HepG2 (cell line): ENCODE data around the gene ADGRE2. TPM values are rescaled to one million over a fixed set of nuclear protein-coding genes. Genes with fewer than 3 reads are reported as not detected.

ENCODE experiments used
- ARID4A ChIP-seq: sonication (generic); formaldehyde crosslinking; IDR thresholded peaks from 2 replicates; pipeline ENCODE4 v1.5.0; 2020; ENCODE audit warnings: mild to moderate bottlenecking, missing genetic modification reagents, borderline replicate concordance
- CREBL2 ChIP-seq: sonication (generic); formaldehyde crosslinking; IDR thresholded peaks from 2 replicates; pipeline ENCODE4 v1.8.1; 2023; ENCODE audit warnings: missing genetic modification reagents, mild to moderate bottlenecking, borderline replicate concordance
- DR1 ChIP-seq: sonication (generic); formaldehyde crosslinking; IDR thresholded peaks from 2 replicates; pipeline ENCODE4 v1.8.0; 2021; ENCODE audit warnings: mild to moderate bottlenecking, missing genetic modification reagents, inconsistent platforms
- ETV5 ChIP-seq: IDR thresholded peaks from 2 replicates; pipeline ENCODE4 v1.6.1; 2018; ENCODE audit warnings: missing biosample characterization, missing genetic modification reagents, inconsistent platforms, borderline replicate concordance
- GATAD1 ChIP-seq: IDR thresholded peaks from 2 replicates; pipeline ENCODE4 v1.6.1; 2016; ENCODE audit warnings: missing genetic modification reagents, missing compliant biosample characterization
- HOXA5 ChIP-seq: sonication (generic); formaldehyde crosslinking; IDR thresholded peaks from 2 replicates; pipeline ENCODE4 v1.4.0; 2020; ENCODE audit warnings: missing genetic modification reagents
- ISL2 ChIP-seq: sonication (generic); formaldehyde crosslinking; IDR thresholded peaks from 2 replicates; pipeline ENCODE4 v1.5.0; 2020; ENCODE audit warnings: missing genetic modification reagents
- ISX ChIP-seq: sonication (generic); formaldehyde crosslinking; conservative IDR thresholded peaks from 2 replicates; pipeline ENCODE4 v1.5.0; 2020; ENCODE audit warnings: missing genetic modification reagents
- JUN ChIP-seq: sonication (generic); formaldehyde crosslinking; IDR thresholded peaks from 2 replicates; pipeline ENCODE4 v1.4.0; 2020; ENCODE audit warnings: mild to moderate bottlenecking, missing genetic modification reagents
- KLF16 ChIP-seq, 2 experiments: sonication (generic) in 1 of 2; formaldehyde crosslinking in 1 of 2; IDR thresholded peaks; 2 replicates each; pipeline versions ENCODE4 v1.6.1 to v1.8.0; 2016 to 2023; ENCODE audit warnings: missing genetic modification reagents in 2 of 2, missing compliant biosample characterization in 1 of 2
- NFE2L1 ChIP-seq: sonication (generic); formaldehyde crosslinking; IDR thresholded peaks from 2 replicates; pipeline ENCODE4 v1.4.0; 2020; ENCODE audit warnings: missing genetic modification reagents, mild to moderate bottlenecking, borderline replicate concordance
- NONO ChIP-seq, 2 experiments: fragments of 450-650 bp in 1 of 2; sonication (generic) in 1 of 2; formaldehyde crosslinking in 1 of 2; IDR thresholded peaks in 1 of 2; conservative IDR thresholded peaks in 1 of 2; 2 replicates each; pipeline versions ENCODE4 v1.6.1 to v1.8.0; 2017 to 2022; ENCODE audit warnings: mild to moderate bottlenecking in 1 of 2, missing genetic modification reagents in 1 of 2, moderate library complexity in 1 of 2
- NR2C2 ChIP-seq: sonication (generic); formaldehyde crosslinking; IDR thresholded peaks from 2 replicates; pipeline ENCODE4 v1.4.0; 2020; ENCODE audit warnings: missing genetic modification reagents, mild to moderate bottlenecking, moderate library complexity, borderline replicate concordance
- NR2F6 ChIP-seq, 2 experiments: IDR thresholded peaks; 2 replicates each; pipeline ENCODE4 v1.6.1; 2016; ENCODE audit warnings: antibody characterized with exemption in 1 of 2, mild to moderate bottlenecking in 1 of 2
- NRL ChIP-seq: sonication (generic); formaldehyde crosslinking; IDR thresholded peaks from 2 replicates; pipeline ENCODE4 v1.5.0; 2020; ENCODE audit warnings: missing genetic modification reagents, mild to moderate bottlenecking, moderate library complexity, borderline replicate concordance
- RARG ChIP-seq: sonication (generic); formaldehyde crosslinking; IDR thresholded peaks from 2 replicates; pipeline ENCODE4 v1.4.0; 2020; ENCODE audit warnings: low read depth, mild to moderate bottlenecking, missing genetic modification reagents
- TFAP4 ChIP-seq: sonication (generic); IDR thresholded peaks from 2 replicates; pipeline ENCODE4 v1.6.1; 2016; ENCODE audit warnings: low read depth, borderline replicate concordance
- ZBTB43 ChIP-seq: sonication (generic); formaldehyde crosslinking; conservative IDR thresholded peaks from 2 replicates; pipeline ENCODE4 v1.4.0; 2020; ENCODE audit warnings: missing genetic modification reagents
- ZNF639 ChIP-seq: conservative IDR thresholded peaks from 2 replicates; pipeline ENCODE4 v1.6.1; 2018; ENCODE audit warnings: missing genetic modification reagents
- ZNF777 ChIP-seq: sonication (generic); formaldehyde crosslinking; IDR thresholded peaks from 2 replicates; pipeline ENCODE4 v1.4.0; 2020; ENCODE audit warnings: missing genetic modification reagents
- polyA plus RNA-seq, 8 experiments: library from polyadenylated mRNA; depleted of rRNA in 3 of 8; stranded (reverse) in 7 of 8; unstranded in 1 of 8; fragments of >200 nt; fragmentation: Illumina TruSeq in 4 of 8; extraction: Trizol in 4 of 8; gene quantifications; 2 replicates each; pipeline versions ENCODE4 v1.2.1 to v1.2.3, GENCODE V29; 2011 to 2016; ENCODE audit warnings: low read depth in 4 of 8, missing spikeins in 1 of 8, mixed read lengths in 1 of 8; ENCODE audit not compliant: insufficient read depth in 1 of 8
- total RNA-seq, 5 experiments: library from RNA; depleted of rRNA; stranded (reverse); fragments of >200 nt; fragmentation: Illumina TruSeq; extraction: Trizol; gene quantifications; 2 replicates each; pipeline ENCODE4 v1.2.3, GENCODE V29; 2016; ENCODE audit warnings: low read depth in 1 of 5

ADGRE2 gene
- total and polyA plus RNA-seq, 2 of the 13 experiments (the other 11 are each of a cell fraction or from before 2014, with no cell fraction given), result 0.04 TPM; not detected in 1

GRCh38 chr19:14689598-14690503 lies 88.5 kb downstream of the ADGRE2 start, which contains the start of gene ZNF333 (continued):
- TF ChIP-seq ARID4A (CRISPR knock-in tag) (peak; percentile 70; the same call in 1 of the 2 replicates), ZNF639 (CRISPR knock-in tag) (no peak; the same call in 1 of the 2 replicates), NONO (IDR thresholded peaks at IDR 0.05) (no peak), NONO (CRISPR knock-in tag; conservative IDR thresholded peaks at IDR 0.05) (peak; percentile 51; the same call in 1 of the 2 replicates), ETV5 (CRISPR knock-in tag) (peak; percentile 52), DR1 (CRISPR knock-in tag) (peak; percentile 23; the same call in 1 of the 2 replicates), NR2F6 (IDR thresholded peaks at IDR 0.05) (no peak), NR2F6 (CRISPR knock-in tag; IDR thresholded peaks at IDR 0.05) (no peak), ZNF777 (CRISPR knock-in tag) (peak; percentile 76), ISX (CRISPR knock-in tag) (0 out of 2 replicates have a peak, but pooled peaks have one; percentile 27), RARG (CRISPR knock-in tag) (no peak), GATAD1 (CRISPR knock-in tag) (peak; percentile 81), NR2C2 (peak; percentile 89), NRL (no peak), TFAP4 (no peak), JUN (CRISPR knock-in tag) (no peak), KLF16 (CRISPR knock-in tag; IDR thresholded peaks at IDR 0.05) (no peak), ISL2 (peak; percentile 38; the same call in 1 of the 2 replicates), NFE2L1 (no peak), ZBTB43 (CRISPR knock-in tag) (no peak), CREBL2 (CRISPR knock-in tag) (no peak), HOXA5 (CRISPR knock-in tag) (peak; percentile 50; the same call in 1 of the 2 replicates)
